HepG2 (cell line): Measurements from ENCODE around the gene TOB1. TPM values are rescaled to one million over a fixed set of nuclear protein-coding genes. Genes with fewer than 3 reads are reported as not detected.

Experiments used
- ATAC-seq: fragments of 200-7000 bp; cut with Tn5 transposase; 3 replicates; pipeline ENCODE4 v1.9.1; 2020; ENCODE audit warnings: mild to moderate bottlenecking, moderate library complexity
- BruUV-seq: library from RNA; stranded (reverse); fragments of 400-500 nt; replicated peaks from 2 replicates; lab custom pipeline; 2021; lab: Mats Ljungman, UMichigan
- CTCF ChIA-PET: fragments of 300-600 bp; formaldehyde crosslinking; extraction: SDS; loops from one replicate; lab custom pipeline; 2021; ENCODE audit warnings: low total read pairs, inconsistent platforms, low intra/inter-chr PET ratio; lab: Yijun Ruan, JAX
- POLR2A ChIA-PET: fragments of 350-600 bp; sonication (Branson Sonifier 250); formaldehyde crosslinking; loops from one replicate; lab custom pipeline; 2020; ENCODE audit warnings: antibody characterized with exemption, inconsistent platforms; lab: Yijun Ruan, JAX
- DNase-seq: peaks from one replicate; pipeline ENCODE4 v3.0.0-alpha.2; 2015; ENCODE audit warnings: low spot score
- FAIRE-seq: peaks from 3 replicates; lab custom pipeline; 2011; peaks lifted over from hg19 to GRCh38; lab: Jason Lieb, UNC
- H2AFZ ChIP-seq: one replicate; pipeline ENCODE4 v1.6.1; 2011; ENCODE audit warnings: low read length, inconsistent platforms
- H3K27ac ChIP-seq: fragments of 300-600 bp; 3 replicates; pipeline ENCODE4 v1.8.0; 2011; ENCODE audit warnings: mixed run types, mild to moderate bottlenecking, mixed read lengths, low read length, inconsistent platforms; ENCODE audit not compliant: insufficient read depth; ENCODE audit errors: extremely low read length
- H3K27me3 ChIP-seq, 2 experiments: fragments of 200-600 bp in 1 of 2; 2 replicates in 1 of 2; 3 replicates in 1 of 2; pipeline versions ENCODE4 v1.6.0 to v1.8.0; 2011; ENCODE audit warnings: low read length in 2 of 2, mild to moderate bottlenecking in 2 of 2, moderate library complexity in 2 of 2, inconsistent platforms in 1 of 2; ENCODE audit not compliant: insufficient read depth in 2 of 2, control insufficient read depth in 1 of 2
- H3K36me3 ChIP-seq, 2 experiments: fragments of 200-600 bp in 1 of 2; replicated peaks in 1 of 2; 2 replicates in 1 of 2; 3 replicates in 1 of 2; pipeline versions ENCODE4 v1.5.1 to v1.8.0; 2011; ENCODE audit warnings: low read length in 2 of 2, inconsistent platforms in 1 of 2; ENCODE audit not compliant: insufficient read depth in 2 of 2, control insufficient read depth in 1 of 2
- H3K4me1 ChIP-seq: 2 replicates; pipeline ENCODE4 v1.5.1; 2012; ENCODE audit warnings: low read length, inconsistent platforms; ENCODE audit not compliant: insufficient read depth
- H3K4me2 ChIP-seq: 2 replicates; pipeline ENCODE4 v1.6.0; 2011; ENCODE audit warnings: low read depth, low read length, inconsistent platforms
- H3K4me3 ChIP-seq, 3 experiments: fragments of 200-600 bp in 1 of 3; sonication (generic), shearing (Covaris generic) in 1 of 3; replicated peaks in 1 of 3; 2 replicates each; pipeline ENCODE4 v1.5.1; 2011 to 2016; ENCODE audit warnings: low read length in 3 of 3, inconsistent platforms in 2 of 3, low read depth in 2 of 3, mild to moderate bottlenecking in 2 of 3, control low read depth in 1 of 3, mixed read lengths in 1 of 3; ENCODE audit not compliant: insufficient read depth in 1 of 3
- H3K79me2 ChIP-seq: one replicate; pipeline ENCODE4 v1.6.1; 2011; ENCODE audit warnings: low read length, inconsistent platforms; ENCODE audit not compliant: insufficient read depth
- H3K9ac ChIP-seq: 2 replicates; pipeline ENCODE4 v1.6.0; 2011; ENCODE audit warnings: mild to moderate bottlenecking, low read depth, low read length, inconsistent platforms; ENCODE audit not compliant: insufficient read depth
- H3K9me3 ChIP-seq: 2 replicates; pipeline ENCODE4 v1.5.1; 2012; ENCODE audit warnings: mild to moderate bottlenecking, low read length
- H4K20me1 ChIP-seq: 2 replicates; pipeline ENCODE4 v1.6.0; 2011; ENCODE audit warnings: inconsistent platforms, mild to moderate bottlenecking, low read length, moderate library complexity; ENCODE audit not compliant: insufficient read depth
- FOXP4 ChIP-seq: sonication (generic); formaldehyde crosslinking; IDR thresholded peaks from 2 replicates; pipeline ENCODE4 v1.4.0; 2020; ENCODE audit warnings: missing genetic modification reagents
- GATAD1 ChIP-seq: IDR thresholded peaks from 2 replicates; pipeline ENCODE4 v1.6.1; 2016; ENCODE audit warnings: missing genetic modification reagents, missing compliant biosample characterization
- GATAD2A ChIP-seq: IDR thresholded peaks from 2 replicates; pipeline ENCODE4 v1.6.1; 2016
- HNF1B ChIP-seq: sonication (generic); formaldehyde crosslinking; IDR thresholded peaks from 2 replicates; pipeline ENCODE4 v1.5.1; 2020; ENCODE audit warnings: mild to moderate bottlenecking, moderate library complexity, missing genetic modification reagents
- HNRNPL ChIP-seq: fragments of 200-400 bp; formaldehyde crosslinking; IDR thresholded peaks from 2 replicates; pipeline ENCODE4 v1.6.1; 2017; ENCODE audit warnings: mild to moderate bottlenecking, low read depth, low read length
- SCMH1 ChIP-seq: sonication (generic); formaldehyde crosslinking; IDR thresholded peaks from 2 replicates; pipeline ENCODE4 v1.9.0; 2021; ENCODE audit warnings: missing genetic modification reagents, mild to moderate bottlenecking, borderline replicate concordance
- TEAD2 ChIP-seq: sonication (generic); formaldehyde crosslinking; IDR thresholded peaks from 2 replicates; pipeline ENCODE4 v1.9.0; 2021; ENCODE audit warnings: missing genetic modification reagents
- TP53 ChIP-seq: sonication (generic); formaldehyde crosslinking; conservative IDR thresholded peaks from 2 replicates; pipeline ENCODE4 v1.4.0; 2020; ENCODE audit warnings: missing genetic modification reagents
- ZBTB38 ChIP-seq: sonication (generic); formaldehyde crosslinking; IDR thresholded peaks from 2 replicates; pipeline ENCODE4 v1.5.1; 2020; ENCODE audit warnings: mild to moderate bottlenecking, missing genetic modification reagents
- ZFP90 ChIP-seq: sonication (generic); formaldehyde crosslinking; IDR thresholded peaks from 2 replicates; pipeline ENCODE4 v1.8.0; 2022; ENCODE audit warnings: missing genetic modification reagents, mild to moderate bottlenecking, inconsistent platforms, borderline replicate concordance
- ZNF101 ChIP-seq: sonication (generic); formaldehyde crosslinking; IDR thresholded peaks from 2 replicates; pipeline ENCODE4 v1.4.0; 2020; ENCODE audit warnings: mild to moderate bottlenecking, low read depth, missing genetic modification reagents, borderline replicate concordance
- ZNF251 ChIP-seq: sonication (generic); formaldehyde crosslinking; IDR thresholded peaks from 2 replicates; pipeline ENCODE4 v1.9.0; 2021; ENCODE audit warnings: mild to moderate bottlenecking, missing genetic modification reagents
- ZNF550 ChIP-seq: sonication (generic); formaldehyde crosslinking; IDR thresholded peaks from 2 replicates; pipeline ENCODE4 v1.4.0; 2020; ENCODE audit warnings: mild to moderate bottlenecking, missing genetic modification reagents, borderline replicate concordance
- ZNF687 ChIP-seq: sonication (generic); formaldehyde crosslinking; IDR thresholded peaks from 2 replicates; pipeline ENCODE4 v1.5.1; 2020; ENCODE audit warnings: mild to moderate bottlenecking, missing genetic modification reagents, moderate library complexity
- ZNF75D ChIP-seq: sonication (generic); formaldehyde crosslinking; IDR thresholded peaks from 2 replicates; pipeline ENCODE4 v1.8.1; 2023; ENCODE audit warnings: missing genetic modification reagents, mild to moderate bottlenecking, borderline replicate concordance
- WGBS: methylation state at CpG from one replicate; pipeline ENCODE4 v1.1.6; 2017; ENCODE audit warnings: low lambda C conversion rate; 5-methylcytosine and 5-hydroxymethylcytosine counted together
- in situ Hi-C: cut with HindIII; loops from 2 replicates; pipeline ENCODE4 v1.10.0; 2017; ENCODE audit warnings: low pct_unique_long_range_greater_than_20kb; ENCODE audit not compliant: extremely low pct_ligation_motif_present
- intact Hi-C: fragments of 100-400 bp; cut with micrococcal nuclease; formaldehyde crosslinking; loops from one replicate; pipeline ENCODE4 v1.10.0; 2022; ENCODE audit not compliant: unreplicated experiment
- polyA plus RNA-seq, 8 experiments: library from polyadenylated mRNA; depleted of rRNA in 3 of 8; stranded (reverse) in 7 of 8; unstranded in 1 of 8; fragments of >200 nt; fragmentation: Illumina TruSeq in 4 of 8; extraction: Trizol in 4 of 8; gene quantifications; 2 replicates each; pipeline versions ENCODE4 v1.2.1 to v1.2.3, GENCODE V29; 2011 to 2016; ENCODE audit warnings: low read depth in 4 of 8, missing spikeins in 1 of 8, mixed read lengths in 1 of 8; ENCODE audit not compliant: insufficient read depth in 1 of 8
- total RNA-seq, 5 experiments: library from RNA; depleted of rRNA; stranded (reverse); fragments of >200 nt; fragmentation: Illumina TruSeq; extraction: Trizol; gene quantifications; 2 replicates each; pipeline ENCODE4 v1.2.3, GENCODE V29; 2016; ENCODE audit warnings: low read depth in 1 of 5

The TOB1 gene
- total and polyA plus RNA-seq, 2 of the 13 experiments (the other 11 are each of a cell fraction or from before 2014, with no cell fraction given) = 21.9 to 57.7 TPM

GRCh38 chr17:50841277-50841948 is 24.7 kb downstream of the TOB1 start (continued):
- no peak for TF ChIP-seq ZNF75D
- TF ChIP-seq GATAD2A = no peak
- TF ChIP-seq SCMH1 (CRISPR knock-in tag) = no peak
- TF ChIP-seq HNF1B (CRISPR knock-in tag) = no peak
- TF ChIP-seq ZFP90 (CRISPR knock-in tag) = no peak
- no peak for TF ChIP-seq TP53 (CRISPR knock-in tag)
- no peak for TF ChIP-seq ZNF101

DNA sequence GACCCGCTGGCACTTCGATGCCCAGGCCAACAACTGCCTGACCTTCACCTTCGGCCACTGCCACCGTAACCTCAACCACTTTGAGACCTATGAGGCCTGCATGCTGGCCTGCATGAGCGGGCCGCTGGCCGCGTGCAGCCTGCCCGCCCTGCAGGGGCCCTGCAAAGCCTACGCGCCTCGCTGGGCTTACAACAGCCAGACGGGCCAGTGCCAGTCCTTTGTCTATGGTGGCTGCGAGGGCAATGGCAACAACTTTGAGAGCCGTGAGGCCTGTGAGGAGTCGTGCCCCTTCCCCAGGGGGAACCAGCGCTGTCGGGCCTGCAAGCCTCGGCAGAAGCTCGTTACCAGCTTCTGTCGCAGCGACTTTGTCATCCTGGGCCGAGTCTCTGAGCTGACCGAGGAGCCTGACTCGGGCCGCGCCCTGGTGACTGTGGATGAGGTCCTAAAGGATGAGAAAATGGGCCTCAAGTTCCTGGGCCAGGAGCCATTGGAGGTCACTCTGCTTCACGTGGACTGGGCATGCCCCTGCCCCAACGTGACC is 25.8 kb downstream of the TOB1 start:
- Histone ChIP-seq H3K27me3 (peaks cover 8 to 82% of the 10 kb centered on the region in 2 experiments; a peak in 4 of 5 replicates), H3K4me2 (no peak overlapping the region), H2AFZ (no peak overlapping the region), H3K4me3 (no peak overlapping the region), H3K9ac (no peak overlapping the region), H3K36me3 (no peaks in the 10 kb centered on the region), H3K79me2 (no peaks in the 10 kb centered on the region), H3K27ac (no peak overlapping the region), H3K9me3 (no peaks in the 10 kb centered on the region), H4K20me1 (no peaks in the 10 kb centered on the region), H3K4me1 (peaks cover 68% of the 10 kb centered on the region)
- DNase-seq (no peak), FAIRE-seq (no peak), ATAC-seq (no peak)
- in situ Hi-C loops (loop anchor here (5.0 kb wide), 1 partner anchor 53 kb away; no protein-coding TSS in a partner anchor), intact Hi-C loops (loop anchor here (5.0 kb wide), 1 partner anchor 38 kb away; no protein-coding TSS in a partner anchor)
- POLR2A ChIA-PET = no interaction called here
- WGBS = 58% methylated on average over 14 of the region's 29 CpGs
- BruUV-seq = no TSS peak
- CTCF ChIA-PET = interaction anchor here (4.4 kb wide), 1 partner anchor 56 kb away, joined by 94 read pairs; no protein-coding TSS in a partner anchor
- peak; percentile 57; the same call in 1 of the 2 replicates for TF ChIP-seq ZBTB38 (CRISPR knock-in tag)
- TF ChIP-seq TEAD2 (CRISPR knock-in tag) = no peak
- TF ChIP-seq ZNF687 = peak; percentile 67
- no peak for TF ChIP-seq FOXP4 (CRISPR knock-in tag)
- TF ChIP-seq ZNF251 (CRISPR knock-in tag) = no peak
- no peak for TF ChIP-seq ZNF550 (CRISPR knock-in tag)
- TF ChIP-seq GATAD1 (CRISPR knock-in tag) = no peak
- peak; percentile 77; the same call in 1 of the 2 replicates for TF ChIP-seq HNRNPL
